Stimulated activated CD4-positive, alpha-beta T cell treated with anti-CD3 and anti-CD28 coated beads, Interleukin-2, amount 100 ng/mL, for 24 hours (primary cell): ENCODE data around the gene AKAP7.
"Not testable (repeated sequence)": the region's sequence is repeated elsewhere in the genome, so short reads cannot be mapped to it uniquely, and the experiment has no call there.

Experiments
- DNase-seq, 2 donors: peaks; one replicate each; pipeline ENCODE4 v3.0.0-alpha.2; 2020

The AKAP7 gene

GRCh38 chr6:131300826-131301225 lies 165.6 kb downstream of the AKAP7 start:
- DNase-seq = not testable (repeated sequence)

GRCh38 chr6:131303338-131303930 lies 168.2 kb downstream of the AKAP7 start:
- DNase-seq = no peak

GRCh38 chr6:131305037-131305850 lies 170.0 kb downstream of the AKAP7 start:
- no peak for DNase-seq

- no peak for DNase-seq
Measured at GRCh38 chr6:131309437-131309836, 174.2 kb downstream of the AKAP7 start.

- DNase-seq = no peak
Measured at GRCh38 chr6:131314838-131315237, 179.6 kb downstream of the AKAP7 start.

GRCh38 chr6:131316654-131317053 lies 181.4 kb downstream of the AKAP7 start:
- no peak for DNase-seq

- DNase-seq = no peak
Measured at GRCh38 chr6:131317516-131317915, 182.2 kb downstream of the AKAP7 start.

- DNase-seq = no peak
Measured at GRCh38 chr6:131321589-131321988, 186.3 kb downstream of the AKAP7 start.

GRCh38 chr6:131322125-131322524 lies 186.9 kb downstream of the AKAP7 start:
- DNase-seq = no peak

- DNase-seq = not testable (repeated sequence)
Measured at GRCh38 chr6:131325669-131326068, 190.4 kb downstream of the AKAP7 start.

- DNase-seq = not testable (repeated sequence)
Measured at GRCh38 chr6:131328727-131329126, 193.5 kb downstream of the AKAP7 start.

- DNase-seq = no peak
Measured at GRCh38 chr6:131331151-131331550, 195.9 kb downstream of the AKAP7 start.

- no peak for DNase-seq
Measured at GRCh38 chr6:131331873-131332781, 196.9 kb downstream of the AKAP7 start.
